ENCODE data around the gene HLA-DPB1. TPM values are rescaled to one million over a fixed set of nuclear protein-coding genes. Genes with fewer than 3 reads are reported as not detected.

The HLA-DPB1 gene
- total RNA-seq, result 1 to 10 TPM; 7.2 to 9.7 TPM

DNA sequence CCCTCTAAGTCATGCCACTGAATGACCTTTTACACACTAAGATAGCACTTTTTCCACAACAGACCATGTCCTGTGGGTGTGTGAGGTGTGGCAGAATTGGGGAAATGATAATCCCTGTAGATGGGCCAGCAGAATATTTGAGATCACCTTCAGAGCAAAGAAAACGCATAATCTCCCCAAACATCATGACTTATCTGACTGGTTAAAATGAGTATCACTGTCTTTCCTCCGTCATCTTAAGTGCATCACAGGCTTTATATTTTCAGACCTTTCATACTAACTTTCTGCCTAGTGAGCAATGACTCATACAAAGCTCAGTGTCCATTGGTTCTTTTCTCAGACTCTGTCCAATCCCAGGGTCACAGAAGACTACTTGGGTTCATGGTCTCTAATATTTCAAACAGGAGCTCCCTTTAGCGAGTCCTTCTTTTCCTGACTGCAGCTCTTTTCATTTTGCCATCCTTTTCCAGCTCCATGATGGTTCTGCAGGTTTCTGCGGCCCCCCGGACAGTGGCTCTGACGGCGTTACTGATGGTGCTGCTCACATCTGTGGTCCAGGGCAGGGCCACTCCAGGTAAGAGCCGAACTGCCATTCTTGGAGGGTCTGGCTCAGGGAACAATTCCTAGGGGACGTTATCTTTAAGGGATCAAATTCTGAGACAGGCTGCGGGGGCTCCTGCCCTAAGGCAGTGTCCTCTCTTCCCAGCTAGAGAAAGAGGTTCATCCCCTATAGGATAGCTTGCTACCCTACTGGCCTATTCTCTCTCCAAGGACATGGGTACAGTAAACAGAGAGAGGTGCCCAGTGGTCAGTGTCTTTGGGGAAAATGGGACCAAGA, at the start of gene HLA-DPB1:
Gene HLA-DPB1, plus strand, starts transcription at position 423 of the 838 bp plus-strand sequence. Its CDS starts 52 bp downstream, at position 475.

DNA sequence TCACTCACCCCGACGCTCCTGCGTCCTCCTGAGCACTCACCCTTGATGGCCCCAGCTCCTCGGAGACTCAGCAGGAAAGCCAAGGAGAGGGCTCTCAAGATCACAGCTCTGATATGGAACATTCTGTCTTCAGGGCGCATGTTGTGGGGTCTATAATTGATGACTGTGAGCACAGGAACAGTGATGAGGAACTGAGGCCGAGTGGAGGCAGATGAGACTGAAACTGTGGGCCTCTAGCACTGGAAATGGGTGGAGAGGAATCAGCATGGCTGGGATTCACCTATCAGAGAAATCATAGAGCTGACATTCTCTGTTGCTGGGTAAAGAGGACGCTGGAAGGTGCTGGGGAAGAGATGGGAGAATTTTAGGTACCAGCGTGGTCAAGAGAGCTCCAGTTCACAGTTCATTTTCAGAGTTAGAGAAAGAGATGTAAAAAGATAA, 2.3 kb upstream of the HLA-DPB1 start, which contains the start of gene HLA-DPA1:
Gene HLA-DPA1, minus strand, starts transcription at position 219 of the 441 bp plus-strand sequence.

Other genes with a start within 250 kb of the HLA-DPB1 start
- 100 to 1,000 TPM; 109 to 420 TPM for gene TAP2, start 237.3 kb upstream of the HLA-DPB1 start, total RNA-seq
- gene PSMB8, start 231.9 kb upstream of the HLA-DPB1 start, total RNA-seq, result 100 to 1,000 TPM; 172 to 207 TPM
- gene TAP1, start 222.3 kb upstream of the HLA-DPB1 start, total RNA-seq, result 100 to 1,000 TPM; 391 to 542 TPM
- 100 to 1,000 TPM; 114 to 151 TPM for gene PSMB9, start 221.8 kb upstream of the HLA-DPB1 start, total RNA-seq
- 1 to 10 TPM; 4.5 to 9.7 TPM for gene HLA-DMB, start 135.0 kb upstream of the HLA-DPB1 start, total RNA-seq
- gene HLA-DMA, start 122.9 kb upstream of the HLA-DPB1 start, total RNA-seq, result 10 to 100 TPM in 1 of 2 donors, 1 to 10 TPM in 1; 7.2 to 30.6 TPM
- 100 to 1,000 TPM; 101 to 120 TPM for gene BRD2, start 107.4 kb upstream of the HLA-DPB1 start, total RNA-seq
- gene HLA-DOA, start 66.4 kb upstream of the HLA-DPB1 start, total RNA-seq, result 1 to 10 TPM in 1 of 2 donors, under 1 TPM in 1; under 0.01 to 1.7 TPM
- gene HLA-DPA1, start 2.3 kb upstream of the HLA-DPB1 start, total RNA-seq, result 10 to 100 TPM; 39.2 to 42.0 TPM
- gene COL11A2, start 116.5 kb downstream of the HLA-DPB1 start, total RNA-seq, result under 1 TPM in 1 of 2 donors, not detected in 1; 0.34 TPM
- 10 to 100 TPM in 1 of 2 donors, 1 to 10 TPM in 1; 8.7 to 13.8 TPM for gene RXRB, start 124.7 kb downstream of the HLA-DPB1 start, total RNA-seq
- gene SLC39A7, start 124.9 kb downstream of the HLA-DPB1 start, total RNA-seq, result 10 to 100 TPM; 45.4 to 58.3 TPM
- gene HSD17B8, start 128.7 kb downstream of the HLA-DPB1 start, total RNA-seq, result 1 to 10 TPM; 4.3 to 6.5 TPM
- gene RING1, start 132.5 kb downstream of the HLA-DPB1 start, total RNA-seq, result 10 to 100 TPM; 23.6 to 25.8 TPM
- gene VPS52, start 195.9 kb downstream of the HLA-DPB1 start, total RNA-seq, result 10 to 100 TPM; 38.3 to 41.0 TPM
- gene RPS18, start 196.1 kb downstream of the HLA-DPB1 start, total RNA-seq, result 1,000 to 10,000 TPM; 1,205 to 1,781 TPM
- 1 to 10 TPM; 3.7 to 7.6 TPM for gene B3GALT4, start 201.1 kb downstream of the HLA-DPB1 start, total RNA-seq
- 10 to 100 TPM; 68.5 to 92.6 TPM for gene WDR46, start 213.2 kb downstream of the HLA-DPB1 start, total RNA-seq
- gene PFDN6, start 213.6 kb downstream of the HLA-DPB1 start, total RNA-seq, result 10 to 100 TPM; 32.7 to 58.3 TPM
- gene RGL2, start 223.0 kb downstream of the HLA-DPB1 start, total RNA-seq, result 10 to 100 TPM; 19.0 to 23.1 TPM
- 100 to 1,000 TPM; 120 to 228 TPM for gene TAPBP, start 238.1 kb downstream of the HLA-DPB1 start, total RNA-seq
- gene ZBTB22, start 241.8 kb downstream of the HLA-DPB1 start, total RNA-seq, result 10 to 100 TPM in 1 of 2 donors, 1 to 10 TPM in 1; 7.7 to 12.7 TPM
- 10 to 100 TPM; 28.9 to 45.6 TPM for gene DAXX, start 247.0 kb downstream of the HLA-DPB1 start, total RNA-seq